ENCODE data around the gene LRCH3. TPM values are rescaled to one million over a fixed set of nuclear protein-coding genes. Genes with fewer than 3 reads are reported as not detected.

Gene LRCH3
- total RNA-seq, 2 donors from 2014 or later = 26.7 to 29.0 TPM

DNA sequence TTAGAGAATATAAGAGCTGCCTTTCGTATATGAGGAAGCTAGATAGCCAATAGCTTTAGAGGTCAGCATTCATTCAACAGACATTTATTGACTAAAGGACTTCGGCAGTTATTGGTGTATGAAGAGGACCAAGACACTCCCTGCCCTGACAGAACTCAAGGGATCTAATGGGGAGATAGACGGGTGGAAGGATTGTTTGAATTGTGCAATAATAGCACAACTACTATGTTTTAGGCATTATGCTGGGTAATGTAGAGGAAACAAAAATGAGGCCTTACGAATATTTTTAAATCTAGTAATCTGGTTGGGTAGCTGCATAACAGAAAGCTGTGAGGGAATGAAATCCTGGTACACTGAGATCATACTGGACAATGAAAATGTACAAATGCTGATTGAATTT lies 5.0 kb downstream of the LRCH3 start:
- DNase-seq (no peak), ATAC-seq (no peak)
- peaks cover 11% of the 10 kb centered on the region for H3K4me1 ChIP-seq
- no peak overlapping the region for H3K27ac ChIP-seq
- intact Hi-C loops (cut with DNase I) = no loop called here
- no peaks in the 10 kb centered on the region for H3K36me3 ChIP-seq (replicated peaks in 1 of 2; ENCODE audit: insufficient read depth in 1 of 2, low read depth in 2 of 2)
- no peaks in the 10 kb centered on the region for H3K9me3 ChIP-seq
- TF ChIP-seq CTCF (IDR thresholded peaks at IDR 0.05) (no peak), POLR2A (IDR thresholded peaks at IDR 0.05) (no peak)
- no peak overlapping the region for H3K4me3 ChIP-seq
- WGBS, 2 donors = 62 to 64% methylated on average over 4 of the region's 4 CpGs
- no peaks in the 10 kb centered on the region for H3K27me3 ChIP-seq

- Histone ChIP-seq H3K9me3 (no peaks in the 10 kb centered on the region), H3K27me3 (no peaks in the 10 kb centered on the region), H3K36me3 (replicated peaks in 1 of 2; ENCODE audit: insufficient read depth in 1 of 2, low read depth in 2 of 2) (no peaks in the 10 kb centered on the region), H3K4me1 (no peaks in the 10 kb centered on the region), H3K4me3 (no peak overlapping the region), H3K27ac (no peak overlapping the region)
- WGBS, 2 donors = 79 to 85% methylated on average over 3 of the region's 3 CpGs
- DNase-seq = no peak
- intact Hi-C loops (cut with DNase I) = no loop called here
- no peak for ATAC-seq
- TF ChIP-seq POLR2A (IDR thresholded peaks at IDR 0.05) (no peak), CTCF (IDR thresholded peaks at IDR 0.05) (no peak)
Measured at GRCh38 chr3:197798863-197799262, 7.8 kb downstream of the LRCH3 start.

DNA sequence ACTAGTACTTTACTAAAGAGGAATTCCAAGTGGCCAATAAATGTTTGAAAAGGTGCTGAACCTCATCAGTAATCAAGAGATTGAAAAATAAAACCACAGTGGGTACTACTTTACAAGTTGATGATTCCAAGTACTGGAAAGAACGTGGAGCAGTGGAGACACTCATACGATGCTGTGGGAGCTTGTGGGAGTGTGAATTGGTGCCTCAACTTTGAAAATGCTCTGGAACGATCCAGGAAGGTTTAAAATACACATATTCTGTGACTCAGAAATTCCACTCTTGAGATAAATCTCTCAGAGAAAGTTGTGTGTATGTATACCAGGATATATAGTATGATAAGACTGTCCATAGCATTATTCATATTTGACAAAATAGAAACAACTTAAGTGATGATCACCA lies 9.3 kb downstream of the LRCH3 start:
- ATAC-seq (no peak), DNase-seq (no peak)
- no peaks in the 10 kb centered on the region for H3K27me3 ChIP-seq
- no peak overlapping the region for H3K4me3 ChIP-seq
- H3K36me3 ChIP-seq (replicated peaks in 1 of 2; ENCODE audit: insufficient read depth in 1 of 2, low read depth in 2 of 2) = no peaks in the 10 kb centered on the region
- no peaks in the 10 kb centered on the region for H3K4me1 ChIP-seq
- no peak overlapping the region for H3K27ac ChIP-seq
- WGBS, 2 donors = 78 to 79% methylated on average over 3 of the region's 3 CpGs
- no peaks in the 10 kb centered on the region for H3K9me3 ChIP-seq
- TF ChIP-seq POLR2A (IDR thresholded peaks at IDR 0.05) (no peak), CTCF (IDR thresholded peaks at IDR 0.05) (no peak)
- intact Hi-C loops (cut with DNase I) = no loop called here

DNA sequence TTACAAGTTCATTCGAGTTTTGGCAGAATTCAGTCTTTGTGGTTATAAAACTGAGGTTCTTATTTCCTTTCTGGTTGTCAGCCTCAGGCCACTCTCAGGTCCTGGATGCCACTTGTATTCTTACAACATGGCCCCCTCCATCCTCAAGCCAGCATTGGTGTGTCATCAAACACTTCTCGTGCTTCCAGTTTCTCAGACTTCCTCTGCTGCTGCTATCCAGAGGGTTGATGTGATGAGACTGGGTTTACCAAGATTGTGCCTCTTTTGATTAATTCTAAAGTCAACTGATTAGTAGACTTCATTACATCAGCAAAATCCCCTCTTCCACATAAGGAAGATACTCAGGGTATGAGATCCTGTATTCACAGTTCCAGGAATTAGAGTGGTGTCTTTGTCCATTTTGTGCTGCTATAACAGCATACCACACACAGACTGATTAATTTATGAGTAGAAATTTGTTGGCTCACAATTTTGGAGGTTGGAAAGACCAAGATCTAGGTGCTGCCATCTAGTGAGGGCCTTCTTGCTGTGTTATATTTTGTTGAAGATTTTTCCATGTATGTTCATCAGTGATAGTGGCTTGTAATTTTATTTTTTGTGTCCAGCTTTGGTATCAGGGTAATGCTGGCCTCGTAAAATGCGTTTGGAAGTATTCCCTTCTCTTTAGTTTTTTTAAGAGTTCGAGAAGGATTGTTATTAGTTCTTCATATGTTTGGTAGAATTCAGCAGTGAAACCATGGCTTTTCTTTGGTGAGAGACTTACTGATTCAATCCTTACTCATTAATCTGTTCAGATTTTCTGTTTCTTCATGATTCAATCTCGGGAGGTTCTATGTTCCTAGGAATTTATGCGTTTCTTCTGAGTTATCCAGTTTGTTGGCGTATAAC lies 11.1 kb downstream of the LRCH3 start:
- H3K4me1 ChIP-seq = no peaks in the 10 kb centered on the region
- H3K27me3 ChIP-seq = no peaks in the 10 kb centered on the region
- no peaks in the 10 kb centered on the region for H3K9me3 ChIP-seq
- intact Hi-C loops (cut with DNase I) = no loop called here
- no peak overlapping the region for H3K4me3 ChIP-seq
- WGBS, 2 donors = 42 to 53% methylated on average over 8 of the region's 8 CpGs
- peak in 1 of 4 donors; percentile 15 for DNase-seq
- no peak overlapping the region for H3K27ac ChIP-seq
- no peak for TF ChIP-seq POLR2A (IDR thresholded peaks at IDR 0.05)
- peak in 6 of 7 experiments; percentile 6 to 36 (median 19) for TF ChIP-seq CTCF (IDR thresholded peaks at IDR 0.05)
- ATAC-seq = no peak
- H3K36me3 ChIP-seq (replicated peaks in 1 of 2; ENCODE audit: insufficient read depth in 1 of 2, low read depth in 2 of 2) = no peaks in the 10 kb centered on the region
